SH-SY5Y (cell line): ENCODE data around the gene PBRM1.

ENCODE experiments used
- GATA2 ChIP-seq: IDR thresholded peaks from 2 replicates; pipeline ENCODE4 v1.6.1; 2011; ENCODE audit warnings: mild to moderate bottlenecking, low read depth, low read length
- GATA3 ChIP-seq: IDR thresholded peaks from 2 replicates; pipeline ENCODE4 v1.6.1; 2011; ENCODE audit warnings: low read depth, mild to moderate bottlenecking, low read length, moderate library complexity

DNA sequence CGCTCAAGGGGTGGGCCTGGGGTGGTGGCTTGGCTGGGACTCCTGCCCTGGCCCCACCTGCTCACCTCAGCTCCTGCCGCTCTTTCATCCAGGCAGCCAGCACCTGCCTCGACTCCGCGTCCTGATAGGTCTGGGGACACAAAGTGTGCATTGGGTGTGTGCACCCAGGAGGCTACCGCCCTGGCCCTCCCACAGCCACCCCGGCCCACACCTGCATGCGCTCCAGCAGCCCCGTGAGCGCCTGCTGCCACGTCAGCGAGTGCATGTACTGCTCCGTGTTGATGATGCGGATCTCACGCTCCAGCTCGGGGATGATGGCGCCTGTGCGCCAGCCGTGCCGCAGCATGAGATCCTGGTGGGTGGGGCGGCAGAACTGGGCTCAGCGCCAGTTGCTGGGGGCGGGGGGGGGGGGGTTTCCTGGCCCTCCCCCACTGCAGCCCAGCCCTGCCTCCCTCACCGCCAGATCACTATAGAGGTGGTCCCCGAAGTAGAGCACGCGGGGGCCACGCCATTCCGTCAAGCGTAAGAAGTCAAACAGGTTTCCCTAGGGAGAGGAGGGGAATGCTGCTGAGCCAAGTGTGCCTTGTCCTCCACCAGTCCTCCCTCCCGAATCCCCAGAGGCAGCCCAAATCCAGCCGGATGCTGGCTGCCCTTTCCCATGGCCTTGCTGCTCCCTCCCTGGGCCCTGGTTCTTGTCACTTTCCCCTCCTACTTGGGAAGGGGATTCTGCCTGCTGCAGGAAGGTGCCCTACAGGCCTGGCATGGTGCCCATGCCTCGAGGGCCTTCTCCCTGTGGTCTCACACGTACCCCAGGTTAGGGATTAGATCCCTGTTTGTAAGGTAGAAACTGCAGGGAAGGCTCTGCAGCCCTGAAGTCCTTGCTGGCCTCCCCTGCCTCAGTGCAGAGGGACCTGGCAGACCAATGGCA is 160.7 kb downstream of the PBRM1 start:
- TF ChIP-seq GATA2 (no peak), GATA3 (no peak)
